PC-3 (cell line): ENCODE results near the gene XIRP2.

Experiments used
- CTCF ChIP-seq: fragments of 300-600 bp; sonication (generic); conservative IDR thresholded peaks from 2 replicates; pipeline ENCODE4 v1.5.1; 2017; ENCODE audit warnings: antibody characterized with exemption, low read depth, mild to moderate bottlenecking, low read length
- EZH2 ChIP-seq: fragments of 300-600 bp; sonication (generic); IDR thresholded peaks from one replicate; pipeline ENCODE4 v1.6.1; 2017; ENCODE audit warnings: antibody characterized with exemption, mild to moderate bottlenecking, low read length; ENCODE audit not compliant: unreplicated experiment
- EZH2phosphoT487 ChIP-seq: fragments of 300-600 bp; sonication (generic); IDR thresholded peaks from 2 replicates; pipeline ENCODE4 v1.6.1; 2018; ENCODE audit warnings: mild to moderate bottlenecking, antibody characterized with exemption, low read length, borderline replicate concordance

- TF ChIP-seq CTCF (no peak), EZH2phosphoT487 (no peak), EZH2 (no peak)
Observed at GRCh38 chr2:167275046-167275445, 386.8 kb downstream of the XIRP2 start.
